Right renal pelvis (tissue), 4 donors: ENCODE data around the gene DIPK1A. TPM values are rescaled to one million over a fixed set of nuclear protein-coding genes. Genes with fewer than 3 reads are reported as not detected.
"Not testable (repeated sequence)": the region's sequence is repeated elsewhere in the genome, so short reads cannot be mapped to it uniquely, and the experiment has no call there.

ENCODE experiments used
- DNase-seq, 4 donors: peaks; one replicate each; pipeline ENCODE4 v3.0.0-alpha.2; 2013; ENCODE audit warnings: low read depth in 4 of 4, low spot score in 3 of 4, missing footprints in 1 of 4
- polyA plus RNA-seq, 4 donors: library from polyadenylated mRNA; unstranded; fragments of 120-200 nt; gene quantifications; one replicate each; pipeline ENCODE4 v1.2.1, GENCODE V29; 2013; ENCODE audit not compliant: insufficient read length in 4 of 4

The DIPK1A gene
- polyA plus RNA-seq, 4 donors, result 8.3 to 9.6 (median 9.4) TPM

DNA sequence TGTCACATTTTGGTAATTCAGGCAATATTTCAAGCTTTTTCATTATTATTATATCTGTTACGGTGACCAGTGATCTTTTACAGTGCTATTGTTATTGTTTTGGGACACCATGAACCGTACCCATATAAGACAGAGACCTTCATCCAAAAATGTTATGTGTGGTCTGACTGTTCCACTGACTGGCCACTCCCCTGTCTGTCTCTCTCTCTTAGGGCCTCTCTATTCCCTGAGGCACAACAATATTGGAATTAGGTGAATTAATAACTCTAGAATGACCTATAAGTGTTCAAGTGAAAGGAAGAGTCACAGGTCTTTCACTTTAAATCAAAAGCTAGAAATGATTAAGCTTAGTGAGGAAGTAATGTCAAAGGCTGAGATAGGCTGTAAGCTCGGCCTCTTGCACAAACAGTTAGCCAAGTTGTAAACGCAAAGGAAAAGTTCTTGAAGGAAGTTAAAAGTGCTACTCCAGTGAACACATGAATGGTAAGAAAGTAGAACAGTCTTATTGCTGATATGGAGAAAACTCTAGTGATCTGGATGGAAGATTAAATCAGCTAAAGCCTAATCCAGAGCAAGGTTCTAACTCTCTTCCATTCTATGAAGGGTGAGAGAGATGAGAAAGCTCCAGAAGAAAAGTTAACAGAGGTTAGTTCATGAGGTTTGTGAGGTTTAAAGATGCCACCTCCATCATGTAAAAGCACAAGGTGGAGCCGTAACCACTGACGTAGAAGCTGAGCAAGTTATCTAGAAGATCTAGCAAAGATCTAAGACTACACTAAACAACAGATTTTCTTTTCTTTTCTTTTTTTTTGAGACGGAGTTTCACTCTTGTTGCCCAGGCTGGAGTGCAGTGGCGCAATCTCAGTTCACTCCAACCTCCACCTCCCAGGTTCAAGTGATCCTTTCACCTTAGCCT is 19.7 kb upstream of the DIPK1A start:
- no peak for DNase-seq

DNA sequence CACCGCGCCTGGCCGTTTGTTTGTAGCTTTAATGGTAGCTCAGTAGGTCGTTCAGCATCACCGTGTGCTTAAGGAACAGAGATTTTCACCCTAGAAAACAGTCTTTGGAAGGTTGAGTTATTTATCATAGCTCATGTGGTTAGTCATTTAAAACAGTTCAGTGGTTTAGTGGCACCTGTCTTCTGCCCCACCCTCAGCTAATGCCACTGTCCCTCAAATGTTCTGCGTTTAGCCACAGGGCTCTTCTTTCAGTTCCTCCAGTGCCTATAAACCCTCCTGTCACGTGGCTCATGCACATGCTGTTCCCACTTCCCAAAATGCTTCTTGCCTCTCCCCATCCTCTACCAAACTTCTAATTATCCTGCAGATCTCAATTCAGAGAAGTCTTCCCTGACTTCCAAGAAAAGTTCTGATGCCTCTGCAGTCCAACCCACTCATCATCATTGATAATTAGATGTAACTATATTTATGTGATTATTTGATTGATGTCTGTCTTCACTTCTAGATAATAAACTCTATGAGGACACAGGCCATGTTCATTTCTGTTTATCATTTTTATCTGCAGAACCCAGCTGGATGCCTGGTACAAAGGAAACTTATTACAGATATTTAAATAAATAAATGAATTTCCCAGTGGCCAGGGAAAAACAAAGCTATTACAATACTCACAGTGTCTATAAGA is 14.4 kb upstream of the DIPK1A start:
- DNase-seq, result no peak

DNA sequence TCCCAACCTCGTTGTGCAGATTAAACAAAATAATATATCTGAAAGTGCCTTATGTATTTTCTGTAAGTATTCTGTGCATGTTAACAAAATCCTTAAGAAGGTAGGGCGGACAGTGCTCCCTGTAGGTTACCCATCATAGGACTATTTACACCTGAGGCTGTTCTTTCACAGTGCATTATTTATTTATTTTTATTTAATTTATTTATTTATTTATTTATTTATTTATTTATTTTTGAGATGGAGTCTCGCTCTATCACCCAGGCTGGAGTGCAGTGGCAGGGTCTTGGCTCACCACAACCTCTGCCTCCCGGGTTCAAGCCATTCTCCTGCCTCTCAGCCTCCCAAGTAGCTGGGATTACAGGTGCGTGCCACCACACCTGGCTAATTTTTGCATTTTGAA is 12.8 kb upstream of the DIPK1A start:
- not testable (repeated sequence) for DNase-seq

DNA sequence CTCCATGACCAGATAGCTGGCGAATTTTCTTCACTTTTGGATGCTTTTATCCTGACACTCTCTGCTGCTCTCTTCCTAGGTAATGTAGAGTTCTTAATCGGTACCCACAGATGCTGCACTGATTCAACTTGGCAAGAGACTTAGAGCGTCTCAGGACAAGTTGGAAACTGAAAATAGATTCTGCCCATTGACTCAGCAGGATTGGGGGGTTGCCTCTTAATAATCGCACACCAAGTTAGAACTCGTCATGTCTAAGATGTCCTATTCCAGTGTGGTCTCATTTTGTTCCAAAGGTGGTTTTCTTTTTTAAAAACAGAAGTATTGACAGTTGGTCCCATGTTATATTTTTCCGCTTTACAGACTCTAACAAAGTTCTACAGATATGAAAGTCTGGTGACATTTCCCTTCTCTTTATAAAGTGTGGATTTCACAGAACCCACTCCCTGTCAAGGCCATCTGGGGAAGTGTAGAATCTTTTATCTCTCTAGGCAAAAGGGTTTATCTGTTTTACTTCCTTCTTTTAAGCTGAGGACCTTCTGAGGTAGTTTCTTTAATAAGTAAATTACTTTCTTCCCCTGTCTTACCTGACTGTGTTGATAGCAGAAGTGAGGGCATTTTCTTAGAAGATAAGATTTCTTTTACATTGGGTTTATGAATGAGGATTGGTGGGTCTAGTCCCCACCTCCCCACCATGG is 12.1 kb upstream of the DIPK1A start:
- DNase-seq, result no peak

DNA sequence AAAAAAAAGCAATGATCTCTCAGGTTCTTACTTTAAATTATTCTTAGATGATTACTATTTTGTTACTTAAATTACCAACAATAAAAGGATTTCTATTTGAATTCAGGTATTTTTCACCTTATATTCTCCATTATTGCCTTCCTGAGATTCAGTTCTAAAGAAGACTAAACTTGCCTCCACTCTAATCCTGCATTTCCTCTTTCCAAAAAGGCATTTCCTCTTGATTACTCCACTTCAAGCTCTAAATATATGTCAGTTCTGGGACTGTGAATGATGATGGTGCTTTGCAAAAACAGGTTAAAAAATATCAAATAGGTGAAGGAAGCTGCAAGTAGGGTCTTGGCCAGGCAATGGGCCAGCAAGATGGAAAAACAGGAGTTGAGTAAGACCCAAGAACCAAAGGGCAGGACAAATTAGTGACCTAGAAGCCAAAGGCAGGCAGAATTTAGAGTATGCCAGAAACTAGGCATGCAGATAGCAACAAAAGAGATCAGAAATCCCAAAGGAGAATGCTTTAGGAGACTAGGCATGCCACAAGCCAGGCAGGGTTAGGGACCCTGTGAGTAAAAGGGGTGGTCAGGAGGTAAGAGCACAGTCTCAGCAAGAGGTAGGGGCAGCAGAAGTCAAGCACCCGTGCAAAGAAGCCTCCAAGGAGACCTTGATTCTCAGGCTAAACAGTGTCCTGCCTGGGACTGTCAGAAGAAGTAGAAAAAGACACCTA is 11.3 kb upstream of the DIPK1A start:
- no peak for DNase-seq

DNA sequence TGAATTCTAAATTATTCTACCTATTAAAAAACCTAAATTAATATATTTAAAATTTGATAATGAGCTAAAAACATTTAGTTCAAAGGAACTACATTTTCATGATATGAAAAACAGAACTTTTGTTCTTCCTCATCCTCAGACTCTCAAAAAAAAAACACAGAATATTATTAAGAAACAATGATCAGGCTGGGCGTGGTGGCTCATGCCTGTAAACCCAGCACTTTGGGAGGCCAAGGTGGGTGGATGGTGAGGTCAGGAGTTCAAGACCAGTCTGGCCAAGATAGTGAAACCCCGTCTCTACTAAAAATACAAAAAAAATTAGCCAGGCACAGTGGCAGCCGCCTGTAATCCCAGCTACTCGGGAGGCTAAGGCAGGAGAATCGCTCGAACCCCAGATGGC is 10.7 kb upstream of the DIPK1A start:
- DNase-seq, result not testable (repeated sequence)

DNA sequence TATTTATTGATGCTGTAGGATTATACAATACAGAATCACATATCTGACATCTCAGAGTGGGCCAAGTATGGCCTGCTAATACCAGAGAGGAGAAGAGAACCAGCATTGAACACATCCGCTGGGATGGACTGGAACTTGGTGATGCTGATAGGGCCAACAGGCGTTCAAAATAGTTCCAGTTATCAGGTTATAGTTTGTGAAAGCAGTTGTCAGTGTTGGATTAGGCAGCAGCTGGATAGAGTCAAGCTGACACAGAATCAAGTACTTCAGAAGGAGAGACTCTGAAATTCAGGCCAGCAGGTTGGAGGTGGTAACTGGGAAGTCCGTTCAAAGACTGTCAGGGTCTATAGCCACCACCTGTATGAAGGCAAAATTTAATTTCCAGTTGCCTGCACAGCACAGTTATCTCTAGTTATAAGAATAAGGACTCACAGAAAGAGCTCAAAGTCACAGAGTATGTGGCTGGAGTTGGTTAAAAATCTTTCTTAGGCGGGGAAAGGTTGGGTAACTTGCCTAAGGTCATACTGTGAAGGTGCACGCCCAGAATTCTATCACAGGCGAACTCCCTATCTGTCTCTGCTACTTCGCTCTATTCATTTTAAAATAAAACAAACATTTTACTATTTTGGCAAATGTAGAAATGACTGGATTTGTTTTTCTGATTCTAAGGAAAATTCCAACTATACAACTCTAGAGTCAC is 9.9 kb upstream of the DIPK1A start:
- no peak for DNase-seq

DNA sequence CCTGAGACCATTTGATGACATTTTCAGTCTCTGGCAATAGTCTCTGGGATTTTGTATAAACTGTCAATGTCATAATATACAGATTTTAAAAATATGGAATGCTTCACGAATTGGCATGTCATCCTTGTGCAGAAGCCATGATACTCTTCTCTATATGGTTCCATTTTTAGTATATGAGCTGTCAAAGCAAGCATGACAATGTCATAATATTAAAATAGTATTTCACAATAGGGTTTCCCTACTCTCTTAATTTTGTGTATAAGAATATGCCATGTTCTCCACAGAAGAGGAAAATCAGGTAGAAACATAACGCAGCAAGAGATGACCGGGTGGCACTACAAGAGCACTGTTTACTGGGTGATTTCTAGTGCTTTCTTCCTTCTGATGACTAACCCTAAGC is 8.3 kb upstream of the DIPK1A start:
- no peak for DNase-seq

DNA sequence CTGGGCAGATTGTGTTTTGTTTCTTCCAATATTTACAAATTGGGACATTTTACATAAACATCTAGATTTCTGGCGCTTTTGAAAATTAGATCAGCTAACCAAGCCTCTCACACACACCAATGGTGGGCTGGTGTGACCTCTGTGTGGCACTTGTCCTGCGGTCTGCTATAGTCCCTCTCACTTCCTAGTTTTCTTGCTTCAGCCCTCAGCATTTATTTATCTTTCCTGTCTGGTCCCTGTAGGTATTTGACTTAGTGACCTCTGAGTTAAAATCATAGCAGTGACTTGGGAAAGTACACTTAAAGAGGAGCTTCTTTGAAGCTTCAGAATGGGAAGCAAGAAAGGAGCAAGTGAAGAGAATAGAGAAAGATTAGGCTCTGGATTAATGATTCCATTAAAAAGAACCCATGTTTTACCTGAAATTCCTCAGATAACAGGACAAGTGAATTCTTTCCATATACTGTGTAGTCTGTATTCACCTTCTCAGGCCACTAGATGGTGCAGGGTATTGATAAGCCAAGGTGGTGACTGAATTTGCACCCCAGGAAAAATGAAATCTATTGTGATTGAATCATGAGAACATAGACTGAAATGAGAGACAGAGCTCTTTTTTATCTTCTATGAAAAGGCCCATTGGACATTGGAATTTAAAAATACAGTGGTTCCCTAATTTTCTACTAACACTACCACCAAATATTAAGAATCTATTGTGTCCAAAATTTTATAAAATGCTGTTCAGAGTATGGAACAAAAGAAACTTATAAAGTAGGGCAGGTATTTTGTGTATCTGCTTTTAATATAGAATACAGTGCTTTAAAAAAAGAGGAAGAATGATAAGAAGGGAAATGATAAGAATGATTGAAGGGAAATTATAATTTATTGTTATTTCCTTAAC is 7.1 kb upstream of the DIPK1A start:
- no peak for DNase-seq

DNA sequence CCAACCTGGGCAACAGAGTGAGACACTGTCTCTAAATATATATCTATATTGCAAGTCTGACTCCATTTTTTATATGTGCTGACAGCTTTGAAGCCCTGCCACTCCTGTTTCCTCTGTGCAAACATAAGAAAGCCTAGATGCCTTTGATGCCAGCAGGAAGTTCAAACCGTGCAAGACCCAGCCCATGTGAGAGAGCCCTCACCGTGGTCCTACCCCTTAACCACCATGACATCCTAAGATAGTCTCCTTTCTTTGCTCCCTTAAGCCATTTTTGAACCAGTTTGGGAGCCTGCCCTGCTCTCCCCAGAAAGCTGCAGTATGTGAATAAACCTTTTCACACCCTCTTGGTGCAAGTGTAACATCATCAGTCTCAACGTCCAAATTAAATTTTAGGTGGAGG is 3.7 kb upstream of the DIPK1A start:
- no peak for DNase-seq

DNA sequence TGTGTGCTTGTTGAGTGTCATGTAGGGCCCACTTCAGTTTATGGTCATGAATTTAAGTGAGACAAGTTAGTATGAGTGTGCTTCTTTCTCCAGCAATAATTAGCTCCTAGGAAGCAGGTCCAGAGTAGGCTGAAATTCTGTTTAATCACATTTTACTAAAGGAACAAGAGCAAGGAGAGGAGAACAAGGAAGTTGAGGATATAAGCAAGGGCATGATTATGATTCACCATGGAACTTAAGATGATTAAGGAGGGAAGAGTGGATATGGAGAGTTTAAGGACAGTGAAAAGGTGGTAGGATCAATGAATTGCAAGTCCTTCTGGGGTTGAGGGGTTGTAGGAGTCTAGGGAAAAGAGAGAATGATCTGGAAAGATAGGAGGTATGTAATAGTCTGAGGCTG is 3.1 kb upstream of the DIPK1A start:
- no peak for DNase-seq

DNA sequence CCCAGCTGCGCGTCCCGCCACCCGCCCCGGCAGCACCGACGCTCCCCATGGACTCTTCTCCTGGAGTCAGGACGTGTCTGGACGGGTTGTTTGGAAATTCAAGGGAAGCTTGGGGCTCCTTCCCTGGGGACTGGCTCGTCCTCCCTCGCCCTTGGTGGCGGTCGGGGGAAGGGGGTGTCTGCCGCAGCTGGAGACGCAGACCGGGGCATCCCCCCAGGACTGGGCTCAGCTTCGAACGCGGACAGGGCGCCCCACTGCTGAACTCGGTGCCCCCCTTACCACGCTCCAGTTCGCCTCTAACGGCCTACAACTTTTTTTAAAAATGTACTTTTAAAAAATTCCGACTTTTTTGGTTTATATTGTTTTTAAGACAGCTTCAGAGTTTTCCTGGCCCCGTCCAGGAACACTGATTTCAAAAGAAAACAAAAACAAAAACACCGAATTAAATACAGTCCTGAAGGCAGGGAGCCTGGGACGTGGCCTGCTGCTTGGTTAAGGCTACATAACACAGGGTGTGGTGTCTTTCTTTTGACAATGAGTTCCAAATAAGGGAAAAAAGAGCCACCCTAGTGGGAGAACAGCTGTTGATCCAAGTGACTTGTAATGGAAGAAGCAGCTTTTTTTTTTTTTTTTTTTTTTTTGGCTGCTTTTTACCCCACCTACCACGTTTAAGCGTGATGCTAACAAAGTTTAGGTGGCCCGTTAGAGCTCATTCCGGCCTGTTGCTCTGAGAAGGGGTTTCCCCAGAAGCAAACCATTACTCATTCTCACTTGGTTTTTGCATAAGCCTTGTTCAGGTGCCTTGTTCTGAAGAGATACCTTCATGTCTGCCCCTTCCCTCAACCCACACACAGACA is 862 bp upstream of the DIPK1A start:
- peak in 2 of 4 donors; percentile 25 to 28 for DNase-seq

DNA sequence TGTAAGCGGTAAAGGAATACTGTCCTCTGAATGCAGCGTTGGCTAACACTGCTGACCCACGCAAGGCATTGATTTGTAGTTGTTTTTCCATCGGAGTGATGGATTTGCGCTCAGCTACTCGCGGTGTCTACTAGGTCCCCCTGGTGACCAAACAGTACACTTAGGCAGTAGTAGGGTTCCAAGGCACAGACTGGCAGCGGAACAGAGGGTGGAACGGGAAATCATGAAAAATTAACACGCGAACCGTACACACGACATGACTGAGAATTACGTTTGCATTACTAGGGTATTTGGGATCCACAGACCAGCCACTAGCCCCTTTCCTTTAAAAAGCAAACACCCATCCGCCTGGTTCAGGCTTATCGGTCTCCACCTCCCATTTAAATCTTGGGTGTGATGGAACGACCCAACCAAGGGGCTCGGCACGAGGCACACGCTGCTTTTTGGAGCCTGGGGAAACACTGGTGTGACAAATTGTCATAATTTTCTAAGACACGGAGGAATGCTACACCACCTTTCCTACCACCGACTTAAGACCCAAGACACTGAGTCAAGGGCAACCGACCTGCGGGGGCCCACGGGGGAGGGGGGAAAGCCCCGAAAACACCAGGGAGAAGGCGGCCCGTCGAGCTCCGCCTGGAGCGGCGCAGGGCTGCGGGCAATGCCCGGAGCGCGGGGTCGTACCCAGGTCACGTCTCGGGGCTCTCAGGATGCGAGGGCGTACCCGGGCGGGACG is 699 bp downstream of the DIPK1A start:
- DNase-seq, result peak in 3 of 4 donors; percentile 40 to 53 (median 47)

DNA sequence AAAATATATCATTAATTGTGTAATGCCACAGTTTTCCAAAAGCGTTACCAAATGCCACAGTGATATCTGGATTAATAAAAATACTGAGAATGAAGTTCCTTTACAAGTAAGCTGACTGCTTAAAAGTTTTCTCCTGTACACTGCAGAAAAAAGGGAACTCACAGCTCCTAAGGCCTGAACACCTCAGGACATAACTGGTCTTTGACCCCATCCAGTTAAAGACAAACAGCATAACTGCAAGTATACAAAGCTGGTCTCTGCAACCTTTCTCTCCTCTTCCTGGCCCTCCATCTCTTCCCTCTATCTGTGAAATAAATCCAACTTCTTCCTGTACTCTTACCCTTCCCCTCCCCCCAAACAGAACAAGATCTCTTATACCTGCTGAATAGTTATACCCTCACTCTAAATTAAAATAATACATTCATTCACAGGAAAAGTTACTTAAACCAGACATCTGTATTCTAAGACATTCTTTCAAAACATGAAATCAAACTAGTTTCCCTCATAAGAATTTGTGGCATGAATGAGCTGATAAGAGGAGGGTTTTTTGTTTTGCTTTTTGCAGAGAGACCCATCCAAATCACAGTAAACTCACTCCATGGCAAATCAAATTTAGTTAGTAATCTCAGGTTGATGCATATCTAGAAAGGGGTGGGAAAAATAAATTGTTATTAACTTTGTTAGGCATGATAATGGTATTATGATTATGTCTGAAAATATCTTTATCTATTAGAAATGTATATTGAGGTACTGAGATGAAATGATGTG is 2.9 kb downstream of the DIPK1A start:
- no peak for DNase-seq

DNA sequence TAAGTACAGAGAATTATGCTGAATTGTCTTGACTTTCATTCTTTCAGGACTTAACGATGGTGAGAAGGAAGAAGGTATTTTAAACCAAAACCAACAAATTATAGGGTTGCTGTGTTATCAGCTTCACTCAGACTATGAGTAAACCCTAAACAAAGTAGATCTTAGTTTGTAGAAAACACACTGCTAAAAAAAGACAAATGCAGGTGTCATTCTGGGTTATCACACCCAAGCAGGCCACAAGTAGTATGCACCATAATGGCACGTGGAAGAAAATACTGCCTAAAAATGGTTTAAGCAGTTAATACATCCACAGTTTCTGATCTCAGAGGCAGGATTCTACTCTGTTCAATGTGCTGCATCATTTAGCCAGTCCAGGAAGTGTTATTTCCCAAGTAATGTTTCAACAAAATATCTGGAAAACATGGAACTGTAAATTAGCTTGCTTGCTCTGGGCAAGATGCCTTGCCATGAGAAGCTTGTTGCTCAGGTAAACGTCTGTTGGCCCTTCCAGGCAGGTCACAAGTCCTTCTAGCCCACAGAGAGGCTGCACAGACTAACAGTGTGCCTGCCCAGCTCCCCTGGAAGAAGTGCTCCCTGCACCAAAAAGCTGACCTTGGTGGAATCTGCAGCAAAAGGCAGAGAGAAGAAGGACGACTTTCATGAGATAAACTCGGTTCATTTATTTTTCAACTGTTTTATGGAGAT is 4.1 kb downstream of the DIPK1A start:
- DNase-seq, result no peak
